Loucy (cell line): Measurements from ENCODE around the gene SUSD2.

Experiments used
- H2AFZ ChIP-seq: fragments of 200-600 bp; sonication (generic); 2 replicates; pipeline ENCODE4 v1.6.0; 2016; ENCODE audit warnings: antibody characterized with exemption, mild to moderate bottlenecking, low read length, moderate library complexity
- H3F3A ChIP-seq: fragments of 200-600 bp; 2 replicates; pipeline ENCODE4 v1.6.0; 2016; ENCODE audit warnings: antibody characterized with exemption, low read depth, mild to moderate bottlenecking
- H3K27me3 ChIP-seq: fragments of 200-600 bp; sonication (generic); 2 replicates; pipeline ENCODE4 v1.6.1; 2014; ENCODE audit warnings: low read length, mild to moderate bottlenecking; ENCODE audit not compliant: insufficient read depth, poor library complexity, severe bottlenecking
- H3K36me3 ChIP-seq: fragments of 200-600 bp; sonication (generic); 2 replicates; pipeline ENCODE4 v1.6.1; 2016; ENCODE audit warnings: low read length; ENCODE audit not compliant: insufficient read depth
- H3K4me1 ChIP-seq: fragments of 200-600 bp; sonication (generic); 2 replicates; pipeline ENCODE4 v1.5.1; 2014; ENCODE audit warnings: low read length, mild to moderate bottlenecking; ENCODE audit not compliant: insufficient read depth, poor library complexity, severe bottlenecking
- H3K4me2 ChIP-seq: fragments of 200-600 bp; sonication (generic); 2 replicates; pipeline ENCODE4 v1.6.0; 2014; ENCODE audit warnings: antibody characterized with exemption, low read length, low read depth, mild to moderate bottlenecking; ENCODE audit not compliant: poor library complexity, severe bottlenecking
- H3K4me3 ChIP-seq: fragments of 200-600 bp; sonication (generic); 2 replicates; pipeline ENCODE4 v1.5.1; 2014; ENCODE audit warnings: low read length, mild to moderate bottlenecking, mixed read lengths; ENCODE audit not compliant: poor library complexity, severe bottlenecking
- H3K79me2 ChIP-seq: fragments of 200-600 bp; sonication (generic); 2 replicates; pipeline ENCODE4 v1.6.1; 2014; ENCODE audit warnings: low read length; ENCODE audit not compliant: insufficient read depth
- H3K9ac ChIP-seq: fragments of 200-600 bp; sonication (generic); 2 replicates; pipeline ENCODE4 v1.6.0; 2014; ENCODE audit warnings: mild to moderate bottlenecking, low read depth, low read length, moderate library complexity; ENCODE audit not compliant: poor library complexity, severe bottlenecking
- H3K9me2 ChIP-seq: fragments of 200-600 bp; sonication (generic); replicated peaks from 2 replicates; pipeline ENCODE4 v1.6.1; 2016; ENCODE audit warnings: low read depth, low read length, mixed read lengths
- H3K9me3 ChIP-seq: fragments of 200-600 bp; sonication (generic); 2 replicates; pipeline ENCODE4 v1.6.1; 2014; ENCODE audit warnings: mild to moderate bottlenecking, antibody characterized with exemption, low read length, low read depth; ENCODE audit not compliant: insufficient read depth
- H4K20me1 ChIP-seq: fragments of 200-600 bp; sonication (generic); 2 replicates; pipeline ENCODE4 v1.6.0; 2014; ENCODE audit warnings: antibody characterized with exemption, low read length, mild to moderate bottlenecking; ENCODE audit not compliant: insufficient read depth, poor library complexity, severe bottlenecking
- CTCF ChIP-seq: fragments of 200-600 bp; sonication (generic); conservative IDR thresholded peaks from 2 replicates; pipeline ENCODE4 v1.5.1; 2014; ENCODE audit warnings: mild to moderate bottlenecking, antibody characterized with exemption, low read length
- EZH2phosphoT487 ChIP-seq: fragments of 200-600 bp; IDR thresholded peaks from 2 replicates; pipeline ENCODE4 v1.6.1; 2018; ENCODE audit warnings: antibody characterized with exemption, mild to moderate bottlenecking, moderate library complexity, borderline replicate concordance

SUSD2 gene

GRCh38 chr22:24207264-24208011, 26.2 kb downstream of the SUSD2 start:
- no peaks in the 10 kb centered on the region for H4K20me1 ChIP-seq
- H3K9me3 ChIP-seq = no peaks in the 10 kb centered on the region
- no peak for TF ChIP-seq EZH2phosphoT487
- TF ChIP-seq CTCF = no peak
- peak overlapping the region; percentile 90 for H2AFZ ChIP-seq
- no peaks in the 10 kb centered on the region for H3K9me2 ChIP-seq
- H3K9ac ChIP-seq = peak overlapping the region; percentile 56
- H3K79me2 ChIP-seq = no peaks in the 10 kb centered on the region
- peak overlapping the region; percentile 39 for H3K4me3 ChIP-seq
- H3K4me2 ChIP-seq = peak overlapping the region; percentile 47
- H3F3A ChIP-seq = peaks cover 3% of the 10 kb centered on the region; the same call in 1 of the 2 replicates
- H3K4me1 ChIP-seq = peaks cover 28% of the 10 kb centered on the region
- no peaks in the 10 kb centered on the region for H3K27me3 ChIP-seq
- H3K36me3 ChIP-seq = no peaks in the 10 kb centered on the region

GRCh38 chr22:24208012-24208749, 26.9 kb downstream of the SUSD2 start:
- peak overlapping the region; percentile 56 for H3K9ac ChIP-seq
- H3K36me3 ChIP-seq = no peaks in the 10 kb centered on the region
- H3K4me3 ChIP-seq = peak overlapping the region; percentile 39
- TF ChIP-seq CTCF (no peak), EZH2phosphoT487 (no peak)
- no peaks in the 10 kb centered on the region for H3K9me2 ChIP-seq
- H3K4me2 ChIP-seq = peak overlapping the region; percentile 47
- no peaks in the 10 kb centered on the region for H3K27me3 ChIP-seq
- peaks cover 3% of the 10 kb centered on the region; the same call in 1 of the 2 replicates for H3F3A ChIP-seq
- H3K79me2 ChIP-seq = no peaks in the 10 kb centered on the region
- H3K9me3 ChIP-seq = no peaks in the 10 kb centered on the region
- peak overlapping the region; percentile 90 for H2AFZ ChIP-seq
- no peaks in the 10 kb centered on the region for H4K20me1 ChIP-seq
- peaks cover 28% of the 10 kb centered on the region for H3K4me1 ChIP-seq

- Histone ChIP-seq H3K79me2 (no peaks in the 10 kb centered on the region), H3K27me3 (no peaks in the 10 kb centered on the region), H3K9ac (no peak overlapping the region), H3K9me2 (no peaks in the 10 kb centered on the region), H2AFZ (no peak overlapping the region), H3F3A (peaks cover 3% of the 10 kb centered on the region; the same call in 1 of the 2 replicates), H3K36me3 (no peaks in the 10 kb centered on the region), H3K4me1 (peaks cover 28% of the 10 kb centered on the region), H3K4me2 (no peak overlapping the region), H4K20me1 (no peaks in the 10 kb centered on the region), H3K9me3 (no peaks in the 10 kb centered on the region), H3K4me3 (no peak overlapping the region)
- TF ChIP-seq EZH2phosphoT487 (no peak), CTCF (no peak)
These were observed 27.7 kb downstream of the SUSD2 start for GRCh38 chr22:24209016-24209415.
